Measurements from ENCODE around the gene CDC20. TPM values are rescaled to one million over a fixed set of nuclear protein-coding genes. Genes with fewer than 3 reads are reported as not detected.
"Not testable (repeated sequence)": the region's sequence is repeated elsewhere in the genome, so short reads cannot be mapped to it uniquely, and the experiment has no call there.

The CDC20 gene
- total RNA-seq, 5 donors from 2014 or later (not counting 1 experiment from before 2014, with no cell fraction given), result 0.88 to 2.8 (median 1.9) TPM

DNA sequence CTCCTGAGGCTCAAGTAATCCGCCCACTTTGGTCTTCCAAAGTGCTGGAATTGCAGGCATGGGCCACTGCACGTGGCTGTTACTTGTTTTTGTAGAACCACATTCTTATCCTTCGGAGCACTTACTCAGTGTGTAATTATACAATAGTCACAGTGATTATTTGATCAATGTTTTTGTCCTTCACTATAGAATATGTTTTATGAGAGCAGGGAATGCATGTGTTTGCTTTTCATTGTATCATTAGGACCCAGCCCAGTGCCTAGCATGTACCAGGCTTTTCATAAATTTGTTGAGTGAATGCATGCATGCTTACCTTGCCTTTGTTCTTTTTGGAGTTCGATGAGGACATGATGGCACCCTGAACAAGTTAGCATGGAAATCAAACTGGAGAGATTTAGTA, 36.7 kb downstream of the CDC20 start:
- no peak for ATAC-seq (replicated peaks in 1 of 4)
- Histone ChIP-seq H3K27ac (ENCODE audit: low read length) (no peak overlapping the region), H3K27me3 (replicated peaks in 1 of 2; ENCODE audit: control insufficient read depth in 2 of 2, extremely low read depth in 1 of 2, insufficient read depth in 2 of 2, low read length in 1 of 2) (no peaks in the 10 kb centered on the region), H3K4me1 (ENCODE audit: control insufficient read depth in 1 of 2, extremely low read depth in 1 of 2, insufficient read depth in 2 of 2, low read length in 2 of 2) (peaks cover 3 to 5% of the 10 kb centered on the region in 2 experiments), H3K4me3 (ENCODE audit: control insufficient read depth in 1 of 2, extremely low read depth in 1 of 2, low read length in 1 of 2) (no peak overlapping the region), H3K9me3 (no peaks in the 10 kb centered on the region), H3K36me3 (ENCODE audit: control insufficient read depth in 2 of 2, extremely low read depth in 1 of 2, insufficient read depth in 1 of 2, low read length in 1 of 2) (peaks cover 9 to 12% of the 10 kb centered on the region in 2 donors)
- ChIA-PET POLR2A (interaction anchor here in 1 of 2 donors (0.6 kb wide), 1 partner anchor 32 kb away, joined by 6 read pairs; no protein-coding TSS in a partner anchor), CTCF (no interaction called here)
- H3K4me3 Mint-ChIP-seq, result no peak overlapping the region
- no peak overlapping the region for H3K27ac Mint-ChIP-seq
- no peaks in the 10 kb centered on the region for H3K27me3 Mint-ChIP-seq
- peaks cover 22% of the 10 kb centered on the region for H3K36me3 Mint-ChIP-seq
- no peaks in the 10 kb centered on the region for H3K9me3 Mint-ChIP-seq
- no peak for DNase-seq
- 100% methylated on average over 1 of the region's 4 CpGs for WGBS (ENCODE audit: insufficient coverage)
- peaks cover 40 to 55% (median 47%) of the 10 kb centered on the region in 3 donors for H3K4me1 Mint-ChIP-seq

DNA sequence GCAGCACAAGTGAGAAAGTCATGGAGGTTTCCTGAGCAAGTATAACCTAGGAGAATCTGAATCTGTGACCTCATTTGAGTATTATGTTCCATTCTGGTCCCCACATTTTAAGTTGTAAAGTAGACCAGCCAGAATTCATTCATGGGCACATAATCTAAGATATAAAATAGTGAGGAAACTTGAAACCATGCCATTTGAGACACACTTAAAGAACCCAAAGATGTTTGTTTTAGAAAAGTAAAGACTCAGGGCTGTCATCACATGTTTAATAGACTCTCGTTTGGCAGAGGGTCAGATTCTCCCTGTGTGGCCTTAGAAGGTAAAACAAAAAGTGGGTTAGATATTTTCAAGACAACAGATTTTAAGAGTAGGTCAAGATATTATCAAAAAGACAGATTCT, 37.3 kb downstream of the CDC20 start:
- ATAC-seq (replicated peaks in 1 of 4), result no peak
- H3K27ac Mint-ChIP-seq, result no peak overlapping the region
- H3K4me1 ChIP-seq (ENCODE audit: control insufficient read depth in 1 of 2, extremely low read depth in 1 of 2, insufficient read depth in 2 of 2, low read length in 2 of 2), result peaks cover 0 to 2% of the 10 kb centered on the region in 2 experiments
- no CpG with 5 or more reads among the region's 1 CpG for WGBS (ENCODE audit: insufficient coverage)
- peaks cover 22% of the 10 kb centered on the region for H3K36me3 Mint-ChIP-seq
- no peaks in the 10 kb centered on the region for H3K27me3 Mint-ChIP-seq
- H3K9me3 ChIP-seq, result no peaks in the 10 kb centered on the region
- H3K27me3 ChIP-seq (replicated peaks in 1 of 2; ENCODE audit: control insufficient read depth in 2 of 2, extremely low read depth in 1 of 2, insufficient read depth in 2 of 2, low read length in 1 of 2), result no peaks in the 10 kb centered on the region
- H3K4me3 ChIP-seq (ENCODE audit: control insufficient read depth in 1 of 2, extremely low read depth in 1 of 2, low read length in 1 of 2), result no peak overlapping the region
- ChIA-PET CTCF (no interaction called here), POLR2A (no interaction called here)
- H3K36me3 ChIP-seq (ENCODE audit: control insufficient read depth in 2 of 2, extremely low read depth in 1 of 2, insufficient read depth in 1 of 2, low read length in 1 of 2), result peaks cover 9 to 12% of the 10 kb centered on the region in 2 donors
- H3K4me3 Mint-ChIP-seq, result no peak overlapping the region
- H3K27ac ChIP-seq (ENCODE audit: low read length), result no peak overlapping the region
- DNase-seq, result no peak
- H3K9me3 Mint-ChIP-seq, result no peaks in the 10 kb centered on the region
- H3K4me1 Mint-ChIP-seq, result peaks cover 35 to 52% (median 42%) of the 10 kb centered on the region in 3 donors

DNA sequence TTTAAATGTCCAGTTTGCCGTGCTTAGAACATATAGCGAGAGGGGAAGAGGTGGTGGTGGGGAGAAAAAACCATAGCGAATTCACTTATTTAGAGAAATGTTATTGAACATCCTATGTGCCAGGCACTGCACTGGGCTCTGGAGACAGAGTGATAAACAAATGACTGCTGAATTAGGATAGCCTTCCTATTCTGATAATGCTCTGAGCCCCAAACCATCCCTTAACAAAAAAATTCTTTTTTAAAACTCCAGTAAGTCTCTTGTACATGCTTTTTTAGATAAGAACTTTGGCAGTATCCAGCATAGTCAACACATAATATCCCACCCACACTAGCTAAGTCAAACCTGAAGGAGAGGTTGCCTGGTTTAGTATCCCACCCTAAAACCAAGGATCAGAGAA, 39.4 kb downstream of the CDC20 start:
- no peak for DNase-seq
- no peak overlapping the region for H3K27ac Mint-ChIP-seq
- Histone ChIP-seq H3K9me3 (no peaks in the 10 kb centered on the region), H3K27ac (ENCODE audit: low read length) (no peak overlapping the region), H3K36me3 (ENCODE audit: control insufficient read depth in 2 of 2, extremely low read depth in 1 of 2, insufficient read depth in 1 of 2, low read length in 1 of 2) (peaks cover 11 to 19% of the 10 kb centered on the region in 2 donors), H3K4me3 (ENCODE audit: control insufficient read depth in 1 of 2, extremely low read depth in 1 of 2, low read length in 1 of 2) (no peak overlapping the region), H3K27me3 (replicated peaks in 1 of 2; ENCODE audit: control insufficient read depth in 2 of 2, extremely low read depth in 1 of 2, insufficient read depth in 2 of 2, low read length in 1 of 2) (no peaks in the 10 kb centered on the region), H3K4me1 (ENCODE audit: control insufficient read depth in 1 of 2, extremely low read depth in 1 of 2, insufficient read depth in 2 of 2, low read length in 2 of 2) (no peaks in the 10 kb centered on the region)
- no CpG with 5 or more reads among the region's 3 CpGs for WGBS (ENCODE audit: insufficient coverage)
- no peak overlapping the region for H3K4me3 Mint-ChIP-seq
- H3K9me3 Mint-ChIP-seq, result no peaks in the 10 kb centered on the region
- H3K36me3 Mint-ChIP-seq, result peaks cover 31% of the 10 kb centered on the region
- POLR2A ChIA-PET, result no interaction called here
- peaks cover 28 to 48% (median 37%) of the 10 kb centered on the region in 3 donors for H3K4me1 Mint-ChIP-seq
- CTCF ChIA-PET, result no interaction called here
- ATAC-seq (replicated peaks in 1 of 4), result no peak
- H3K27me3 Mint-ChIP-seq, result no peaks in the 10 kb centered on the region

DNA sequence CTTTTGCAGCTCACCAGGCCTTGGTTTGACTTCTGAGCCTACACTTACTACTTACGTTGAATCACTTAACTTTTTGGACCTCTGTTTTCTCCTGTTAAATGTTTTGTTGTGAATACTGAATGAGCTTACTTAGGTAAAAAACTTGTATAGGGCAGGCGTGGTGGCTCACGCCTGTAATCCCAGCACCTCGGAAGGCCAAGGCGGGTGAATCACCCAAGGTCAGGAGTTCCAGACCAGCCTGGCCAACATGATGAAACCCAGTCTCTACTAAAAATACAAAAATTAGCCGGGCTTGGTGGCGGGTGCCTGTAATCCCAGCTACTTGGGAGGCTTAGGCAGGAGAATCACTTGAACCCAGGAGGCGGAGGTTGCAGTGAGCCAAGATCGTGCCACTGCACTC, 41.7 kb downstream of the CDC20 start:
- Mint-ChIP-seq H3K4me1 (peaks cover 21 to 43% (median 30%) of the 10 kb centered on the region in 3 donors), H3K36me3 (peaks cover 43% of the 10 kb centered on the region)
- POLR2A ChIA-PET, result interaction anchor here in 1 of 2 donors (0.6 kb wide), 1 partner anchor 58 kb away, joined by 3 read pairs; no protein-coding TSS in a partner anchor
- ATAC-seq (replicated peaks in 1 of 4); H3K4me1 ChIP-seq (ENCODE audit: control insufficient read depth in 1 of 2, extremely low read depth in 1 of 2, insufficient read depth in 2 of 2, low read length in 2 of 2); H3K27ac Mint-ChIP-seq; H3K27me3 ChIP-seq (replicated peaks in 1 of 2; ENCODE audit: control insufficient read depth in 2 of 2, extremely low read depth in 1 of 2, insufficient read depth in 2 of 2, low read length in 1 of 2); H3K4me3 ChIP-seq (ENCODE audit: control insufficient read depth in 1 of 2, extremely low read depth in 1 of 2, low read length in 1 of 2); H3K4me3 Mint-ChIP-seq; H3K27ac ChIP-seq (ENCODE audit: low read length); H3K9me3 Mint-ChIP-seq; DNase-seq; CTCF ChIA-PET; H3K27me3 Mint-ChIP-seq; H3K9me3 ChIP-seq: not testable (repeated sequence)
- 97% methylated on average over 4 of the region's 9 CpGs for WGBS (ENCODE audit: insufficient coverage)
- H3K36me3 ChIP-seq (ENCODE audit: control insufficient read depth in 2 of 2, extremely low read depth in 1 of 2, insufficient read depth in 1 of 2, low read length in 1 of 2), result peaks cover 16 to 38% of the 10 kb centered on the region in 2 donors

DNA sequence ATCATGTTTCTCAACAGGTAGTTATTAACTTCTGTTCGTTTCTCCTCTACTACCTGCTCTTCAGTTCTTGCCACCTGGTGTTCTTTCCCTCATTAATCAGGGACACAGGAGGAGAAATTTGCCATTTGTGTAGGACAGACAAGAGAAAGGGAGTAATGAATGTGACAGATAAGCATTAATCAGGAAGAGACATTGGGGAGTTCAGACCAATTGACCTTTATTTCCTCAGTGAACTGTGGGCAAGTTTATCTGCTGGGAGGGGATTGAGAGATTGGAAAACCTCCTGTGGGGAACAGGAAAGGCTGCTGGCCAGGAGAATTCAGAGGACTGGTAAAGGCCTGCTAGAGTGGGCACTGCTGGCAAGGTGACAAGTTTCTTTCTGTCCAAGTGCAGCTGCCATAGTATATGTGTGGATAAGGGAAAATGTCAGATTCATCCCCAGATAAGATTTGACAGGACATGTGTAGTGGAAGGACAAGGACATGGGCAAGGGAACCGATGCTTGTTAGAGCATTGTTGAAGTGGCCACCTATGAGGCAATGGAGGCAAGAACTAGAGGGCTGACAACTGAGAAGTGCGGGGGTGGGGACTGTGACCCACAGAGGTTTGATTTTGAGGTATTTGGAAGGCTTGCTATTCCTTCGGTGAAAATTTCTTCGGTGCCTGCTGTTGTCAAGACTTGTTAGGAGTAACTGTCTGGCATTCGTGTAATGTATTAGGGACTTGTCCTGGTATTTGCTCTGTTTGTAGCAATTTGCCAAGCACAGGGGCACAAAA, 43.5 kb downstream of the CDC20 start:
- no peak for ATAC-seq (replicated peaks in 1 of 4)
- ChIA-PET CTCF (no interaction called here), POLR2A (no interaction called here)

DNA sequence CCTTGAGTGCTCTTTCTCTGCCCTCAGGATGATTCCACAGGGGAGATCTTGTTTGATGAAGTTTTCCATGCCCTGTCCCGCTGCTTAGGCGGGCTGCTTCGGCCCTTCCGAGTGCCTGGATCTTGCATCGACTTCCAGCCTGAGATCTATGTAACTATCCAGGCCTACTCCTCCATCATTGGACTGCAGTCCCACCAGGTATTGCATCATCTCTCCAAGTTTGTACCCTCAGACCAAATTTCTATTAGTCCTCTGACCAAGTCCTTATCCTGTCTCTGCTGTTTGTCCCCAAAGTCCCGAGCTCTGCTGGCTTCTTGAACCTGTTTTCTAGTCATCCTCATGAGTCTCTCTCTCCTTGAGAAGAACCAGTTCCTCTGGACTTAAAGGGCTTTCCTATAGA, 45.6 kb downstream of the CDC20 start:
- no peak overlapping the region for H3K27ac Mint-ChIP-seq
- H3K27me3 Mint-ChIP-seq, result no peaks in the 10 kb centered on the region
- ChIA-PET CTCF (interaction anchor here in 1 of 2 donors (0.8 kb wide), 1 partner anchor 10 kb away, joined by 4 read pairs; no protein-coding TSS in a partner anchor), POLR2A (no interaction called here)
- no peak overlapping the region for H3K27ac ChIP-seq (ENCODE audit: low read length)
- 98% methylated on average over 6 of the region's 6 CpGs for WGBS (ENCODE audit: insufficient coverage)
- H3K4me3 ChIP-seq (ENCODE audit: control insufficient read depth in 1 of 2, extremely low read depth in 1 of 2, low read length in 1 of 2), result no peak overlapping the region
- H3K4me1 ChIP-seq (ENCODE audit: control insufficient read depth in 1 of 2, extremely low read depth in 1 of 2, insufficient read depth in 2 of 2, low read length in 2 of 2), result no peaks in the 10 kb centered on the region
- H3K27me3 ChIP-seq (replicated peaks in 1 of 2; ENCODE audit: control insufficient read depth in 2 of 2, extremely low read depth in 1 of 2, insufficient read depth in 2 of 2, low read length in 1 of 2), result no peaks in the 10 kb centered on the region
- peaks cover 57% of the 10 kb centered on the region for H3K36me3 Mint-ChIP-seq
- peaks cover 9 to 17% (median 16%) of the 10 kb centered on the region in 3 donors for H3K4me1 Mint-ChIP-seq
- H3K9me3 Mint-ChIP-seq, result no peaks in the 10 kb centered on the region
- H3K9me3 ChIP-seq, result no peaks in the 10 kb centered on the region
- H3K4me3 Mint-ChIP-seq, result no peak overlapping the region
- H3K36me3 ChIP-seq (ENCODE audit: control insufficient read depth in 2 of 2, extremely low read depth in 1 of 2, insufficient read depth in 1 of 2, low read length in 1 of 2), result peaks cover 10 to 60% of the 10 kb centered on the region in 2 donors
- DNase-seq (no peak), ATAC-seq (replicated peaks in 1 of 4) (no peak)

More for the DNA sequence above, 43.5 kb downstream of the CDC20 start:
- H3K9me3 Mint-ChIP-seq, result no peaks in the 10 kb centered on the region
- peaks cover 50% of the 10 kb centered on the region for H3K36me3 Mint-ChIP-seq
- WGBS (ENCODE audit: insufficient coverage), result 94% methylated on average over 5 of the region's 6 CpGs
- Histone ChIP-seq H3K4me3 (ENCODE audit: control insufficient read depth in 1 of 2, extremely low read depth in 1 of 2, low read length in 1 of 2) (no peak overlapping the region), H3K27ac (ENCODE audit: low read length) (no peak overlapping the region), H3K36me3 (ENCODE audit: control insufficient read depth in 2 of 2, extremely low read depth in 1 of 2, insufficient read depth in 1 of 2, low read length in 1 of 2) (peaks cover 14 to 47% of the 10 kb centered on the region in 2 donors), H3K4me1 (ENCODE audit: control insufficient read depth in 1 of 2, extremely low read depth in 1 of 2, insufficient read depth in 2 of 2, low read length in 2 of 2) (no peaks in the 10 kb centered on the region), H3K27me3 (replicated peaks in 1 of 2; ENCODE audit: control insufficient read depth in 2 of 2, extremely low read depth in 1 of 2, insufficient read depth in 2 of 2, low read length in 1 of 2) (no peaks in the 10 kb centered on the region), H3K9me3 (no peaks in the 10 kb centered on the region)
- H3K4me1 Mint-ChIP-seq, result peaks cover 14 to 33% (median 20%) of the 10 kb centered on the region in 3 donors
- H3K4me3 Mint-ChIP-seq, result no peak overlapping the region
- no peak overlapping the region for H3K27ac Mint-ChIP-seq
- no peak for DNase-seq
- no peaks in the 10 kb centered on the region for H3K27me3 Mint-ChIP-seq
